GM21390 (cell line): ENCODE measurements around the gene VIPR2.

ENCODE experiments used
- ATAC-seq: cut with Tn5 transposase; IDR thresholded peaks from one replicate; pipeline ENCODE4 v1.9.1; 2021; ENCODE audit not compliant: unreplicated experiment

Gene VIPR2

DNA sequence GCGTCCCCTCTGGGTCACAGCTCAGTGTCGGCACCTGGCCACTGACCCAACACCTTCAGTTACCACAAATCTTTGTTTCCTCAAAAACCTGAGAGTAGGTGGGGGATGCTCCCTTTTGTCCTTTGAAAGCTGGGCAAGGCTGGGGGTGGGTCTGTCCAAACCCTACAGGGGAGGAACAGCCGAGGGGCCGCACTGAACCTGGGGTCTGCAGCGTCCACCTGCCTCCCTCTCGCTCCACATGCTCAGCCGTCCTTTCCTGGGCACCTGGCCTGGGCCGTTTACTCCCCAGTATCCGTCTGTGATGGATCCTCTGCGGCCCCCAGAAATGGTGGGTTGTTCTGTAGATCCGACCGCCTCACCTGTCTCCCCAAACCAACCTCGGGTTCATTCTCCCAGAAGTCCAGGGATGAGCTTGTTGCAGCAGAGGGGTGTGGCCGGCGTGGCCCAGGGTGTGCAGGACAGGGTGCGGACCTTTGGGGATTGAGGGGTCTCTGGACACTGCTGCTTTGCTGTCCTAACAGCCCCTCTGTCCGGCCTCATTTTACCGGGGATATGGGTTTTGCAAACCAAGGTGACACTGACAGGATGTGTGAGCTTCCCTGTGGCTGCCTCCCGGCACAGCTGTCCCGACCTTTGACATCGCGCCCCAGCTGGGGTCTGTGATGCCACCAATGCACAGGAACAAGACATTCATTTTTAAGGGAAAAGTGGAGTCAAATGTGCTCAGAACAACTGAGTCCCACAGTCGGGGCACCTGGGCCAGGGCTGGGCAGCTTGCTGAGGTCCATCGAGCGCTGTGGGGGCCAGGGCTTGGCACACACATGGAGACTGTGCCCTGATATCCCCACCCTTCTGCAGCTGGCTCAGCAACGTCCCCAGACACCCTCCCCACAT lies 115.9 kb downstream of the VIPR2 start:
- ATAC-seq: no peak

DNA sequence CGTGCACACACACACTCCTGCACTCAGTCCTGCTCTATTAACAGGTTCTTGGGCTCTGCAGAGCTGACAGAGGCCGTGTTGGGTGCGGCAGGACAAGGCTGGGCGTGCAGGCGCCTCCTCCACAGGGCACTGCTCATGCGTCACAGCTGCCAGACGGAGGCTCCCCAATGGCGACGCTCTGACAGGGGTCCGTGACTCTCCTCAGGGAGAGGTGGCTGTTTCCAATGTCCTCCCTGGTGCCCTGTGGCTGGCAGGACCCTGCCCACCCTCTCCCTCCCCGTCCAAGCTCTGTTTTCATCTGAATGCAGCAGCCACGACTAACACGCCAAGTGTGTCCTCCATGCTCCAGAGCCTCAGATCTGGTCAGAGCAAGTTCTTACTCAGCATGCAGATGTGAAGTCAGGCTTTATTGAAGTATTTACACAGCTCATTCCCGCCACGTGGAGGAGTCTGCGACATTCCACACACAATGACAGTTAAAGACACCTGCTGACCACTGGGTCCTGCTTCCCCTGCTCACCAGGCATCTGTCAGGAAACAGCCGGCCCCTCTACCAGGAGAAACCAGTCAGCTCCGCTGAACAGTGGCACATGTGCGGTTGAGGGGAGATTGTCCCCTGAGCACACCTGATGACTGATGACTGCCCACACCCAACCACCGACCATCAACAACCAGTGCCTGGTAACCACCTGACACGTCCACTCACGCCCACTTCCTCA lies 116.7 kb downstream of the VIPR2 start:
- ATAC-seq: no peak

DNA sequence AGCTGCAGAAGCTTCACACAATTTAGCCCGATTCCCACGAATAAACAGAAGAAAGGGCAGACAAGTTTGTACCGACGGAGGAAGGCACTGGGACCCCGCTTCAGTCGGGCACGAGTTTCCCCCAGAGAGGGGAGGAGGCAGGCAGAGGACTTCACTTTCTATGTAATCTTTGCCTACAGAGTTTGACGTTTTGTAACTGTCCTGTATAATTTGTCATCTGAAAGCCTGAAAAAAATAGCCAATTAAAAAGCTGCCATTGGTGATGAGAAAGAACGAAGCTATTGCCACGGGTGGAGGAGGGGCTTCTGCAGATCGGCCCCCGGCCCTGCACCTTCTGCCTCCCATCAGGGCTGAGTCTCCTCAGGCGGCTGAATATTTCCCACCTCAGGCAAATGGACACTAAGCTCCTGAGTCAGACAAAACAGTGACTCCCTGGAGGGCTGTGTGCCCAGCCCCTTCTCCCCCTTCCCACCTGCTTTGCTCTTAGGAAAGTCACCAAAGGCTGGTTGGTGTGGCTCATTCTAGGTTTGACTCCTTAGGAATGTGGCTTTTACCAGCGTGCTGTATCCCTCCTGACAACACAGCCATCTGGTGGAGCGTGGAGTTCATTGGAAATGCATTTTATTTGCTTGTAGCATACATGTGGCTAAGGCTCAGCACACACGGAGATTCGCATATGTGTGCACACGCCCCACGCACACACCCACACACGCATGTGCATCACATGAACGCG lies 117.4 kb downstream of the VIPR2 start:
- ATAC-seq: no peak

DNA sequence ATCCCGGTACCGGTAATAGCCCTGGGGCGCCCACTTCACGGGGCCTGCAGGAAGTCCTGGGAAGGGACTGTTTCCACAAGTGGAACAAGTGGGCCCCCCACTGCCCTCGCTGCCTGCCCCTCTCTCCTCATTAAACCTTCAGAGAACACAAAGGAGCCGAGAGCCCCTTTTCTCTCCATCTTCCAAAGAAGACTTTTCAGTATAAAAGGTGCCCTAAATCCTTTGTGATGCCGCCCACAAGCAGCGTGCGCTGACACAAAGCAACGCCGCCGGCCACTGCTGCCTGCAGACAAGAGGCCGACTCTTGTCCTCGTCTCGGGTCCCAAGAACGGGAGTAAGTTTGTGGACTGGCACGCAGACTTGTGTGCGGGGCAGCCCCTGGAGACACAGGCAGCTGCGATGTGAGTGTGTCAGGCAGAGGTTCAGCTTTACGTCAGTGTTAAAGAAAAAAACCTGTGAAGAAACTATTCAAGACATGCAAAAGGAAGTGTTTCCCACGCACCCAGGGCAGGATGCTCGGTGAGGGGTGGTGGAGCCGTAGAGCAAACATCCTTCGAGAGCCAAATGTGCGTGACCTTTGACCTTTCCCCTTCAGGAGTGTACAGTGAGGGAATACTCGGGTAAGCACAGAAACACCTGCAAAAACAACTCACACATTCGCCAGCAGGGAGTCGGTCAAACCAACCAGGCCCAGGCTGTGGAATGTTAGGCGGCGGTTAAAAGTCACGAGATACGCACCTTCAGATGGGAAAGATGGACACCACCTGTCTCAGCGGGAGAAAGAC lies 118.2 kb downstream of the VIPR2 start:
- ATAC-seq: no peak

DNA sequence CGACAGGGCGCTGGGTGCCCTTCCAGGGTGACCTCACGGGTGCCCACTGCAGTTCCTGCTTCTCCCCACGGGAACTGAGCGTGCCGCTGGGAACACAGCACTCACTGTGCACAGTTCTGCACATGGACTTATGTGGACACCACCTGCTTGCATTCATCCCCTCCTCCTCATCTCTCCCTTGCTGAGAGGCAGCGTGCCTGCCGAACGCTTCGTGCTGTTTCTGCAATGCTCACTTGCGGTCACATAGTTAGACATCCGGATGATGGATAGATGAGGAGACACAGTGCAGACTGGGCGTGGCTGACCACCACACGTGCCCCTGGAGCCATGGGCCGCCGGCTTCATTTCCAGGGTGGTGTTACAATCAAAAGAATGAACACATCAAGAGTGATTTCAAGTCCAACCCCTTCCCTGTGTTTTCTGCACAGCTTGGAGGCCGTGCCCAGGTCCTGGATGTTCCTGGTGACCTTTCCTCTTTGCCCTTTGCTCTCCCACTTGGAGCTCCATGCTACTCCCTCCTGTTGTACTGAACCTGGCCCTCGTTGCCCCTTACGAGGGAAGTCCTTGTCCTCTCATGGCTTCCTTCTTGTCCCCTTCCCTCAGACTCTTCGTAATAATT lies 119.4 kb downstream of the VIPR2 start:
- ATAC-seq: no peak

DNA sequence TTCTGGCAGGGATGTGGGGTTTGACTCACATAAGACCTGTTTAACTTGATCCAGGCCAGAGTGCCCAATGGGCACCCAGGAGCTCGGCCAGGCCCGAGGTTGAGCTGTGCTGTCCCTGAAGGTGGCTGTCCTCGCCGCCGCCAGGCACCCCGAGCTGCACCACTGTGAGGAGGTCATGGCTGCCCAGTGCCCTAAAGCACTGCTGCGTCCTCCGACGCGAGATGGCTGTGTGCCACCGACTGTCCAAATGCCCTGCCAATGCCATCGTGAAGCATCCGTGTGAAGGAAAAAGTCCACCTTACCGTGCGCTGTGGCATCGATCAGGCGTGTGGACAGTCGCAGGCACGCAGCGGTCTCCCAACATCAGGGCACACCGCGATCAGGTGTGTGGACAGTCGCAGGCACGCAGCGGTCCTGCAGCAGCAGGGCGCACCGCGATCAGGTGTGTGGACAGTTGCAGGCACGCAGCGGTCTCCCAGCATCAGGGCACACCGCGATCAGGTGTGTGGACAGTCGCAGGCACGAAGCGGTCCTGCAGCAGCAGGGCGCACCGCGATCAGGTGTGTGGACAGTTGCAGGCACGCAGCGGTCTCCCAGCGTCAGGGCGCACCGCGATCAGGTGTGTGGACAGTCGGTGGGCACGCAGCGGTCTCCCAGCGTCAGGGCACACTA lies 120.3 kb downstream of the VIPR2 start:
- ATAC-seq: no peak

DNA sequence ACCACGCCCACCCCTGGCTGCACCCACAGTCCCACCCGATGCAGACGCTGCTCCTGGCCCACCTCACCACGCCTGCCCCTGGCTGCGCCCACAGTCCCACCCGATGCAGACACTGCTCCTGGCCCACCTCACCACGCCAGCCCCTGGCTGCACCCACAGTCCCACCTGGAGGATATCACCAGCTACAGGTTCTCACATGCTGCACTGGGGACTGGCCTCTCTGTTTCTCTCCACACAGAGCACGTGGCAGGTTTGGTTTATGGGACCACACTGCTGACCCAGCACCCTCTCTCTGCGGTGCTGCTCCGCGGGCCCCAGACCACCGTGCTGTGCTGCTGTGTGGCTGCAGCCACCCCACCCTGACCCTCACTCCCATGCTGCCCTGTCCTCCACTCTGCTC lies 120.9 kb downstream of the VIPR2 start:
- no peak for ATAC-seq

DNA sequence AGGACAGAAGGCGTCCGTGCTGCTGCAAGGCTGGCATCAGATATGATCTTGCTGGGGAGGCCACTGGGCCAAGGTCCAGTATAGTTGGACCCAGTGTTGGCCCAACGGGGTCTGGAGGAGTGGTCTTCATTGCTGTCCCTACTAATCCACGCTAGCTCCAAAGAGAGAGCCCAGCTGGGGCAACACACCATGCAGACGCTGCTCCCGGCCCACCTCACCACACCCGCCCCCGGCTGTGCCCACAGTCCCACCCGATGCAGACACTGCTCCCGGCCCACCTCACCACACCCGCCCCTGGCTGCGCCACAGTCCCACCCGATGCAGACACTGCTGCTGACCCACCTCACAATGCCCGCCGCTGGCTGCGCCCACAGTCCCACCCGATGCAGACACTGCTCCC lies 121.5 kb downstream of the VIPR2 start:
- no peak for ATAC-seq

DNA sequence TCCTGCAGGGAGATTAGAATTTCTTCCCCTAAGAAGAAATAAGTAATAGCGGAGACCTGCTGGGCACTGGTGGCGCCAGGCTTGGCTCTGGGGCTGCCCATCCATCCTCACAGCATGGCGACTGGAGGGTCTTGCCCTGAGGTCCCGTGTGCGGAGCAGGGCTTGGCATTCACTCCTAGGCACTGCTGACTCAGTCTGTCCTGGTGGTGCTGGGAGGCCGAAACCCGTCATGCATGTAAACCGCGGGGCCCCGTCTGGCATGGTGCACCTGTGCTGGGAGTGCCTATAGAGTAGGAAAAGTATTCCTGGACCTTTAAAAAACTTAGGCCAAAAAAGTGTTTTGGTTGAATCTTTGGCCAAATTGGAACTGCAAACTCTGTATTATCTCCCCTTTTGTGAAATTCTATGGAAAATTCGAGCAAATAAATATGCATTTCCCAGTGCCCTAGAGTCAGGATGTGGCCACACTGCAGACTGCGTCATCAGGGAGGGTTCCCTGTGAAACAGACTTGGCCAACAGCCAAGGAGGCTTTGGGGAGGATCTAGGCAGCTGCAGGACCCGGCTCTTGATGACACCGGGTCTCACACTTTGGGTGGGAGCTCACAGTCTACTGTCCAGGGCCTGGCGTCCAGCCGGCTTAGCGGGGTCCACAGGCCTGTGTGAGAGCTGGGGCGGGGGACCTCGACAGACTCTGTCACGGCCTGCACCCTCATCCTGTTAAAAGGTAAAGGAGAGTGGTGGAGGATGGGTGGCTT lies 122.3 kb downstream of the VIPR2 start:
- ATAC-seq: no peak

DNA sequence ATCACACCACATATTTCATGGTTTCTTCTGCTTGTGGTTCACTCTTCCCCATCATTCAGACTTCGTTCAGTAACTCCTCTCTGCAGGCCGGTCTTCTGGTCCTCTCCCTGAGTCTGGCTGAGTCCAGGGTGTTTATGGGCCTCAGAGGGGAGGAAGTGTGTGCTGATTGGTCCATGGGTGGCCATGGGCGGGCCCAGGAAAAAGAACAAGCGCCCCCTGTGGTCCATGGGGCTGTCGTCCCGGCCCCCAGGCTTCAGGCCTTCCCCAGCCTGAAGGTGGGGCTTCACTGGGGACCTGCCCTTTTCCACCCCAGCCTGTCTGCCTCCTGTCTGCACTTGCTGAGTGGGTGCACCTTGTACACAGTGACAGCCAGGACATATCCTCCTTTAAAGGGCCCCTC lies 123.7 kb downstream of the VIPR2 start:
- ATAC-seq: no peak

DNA sequence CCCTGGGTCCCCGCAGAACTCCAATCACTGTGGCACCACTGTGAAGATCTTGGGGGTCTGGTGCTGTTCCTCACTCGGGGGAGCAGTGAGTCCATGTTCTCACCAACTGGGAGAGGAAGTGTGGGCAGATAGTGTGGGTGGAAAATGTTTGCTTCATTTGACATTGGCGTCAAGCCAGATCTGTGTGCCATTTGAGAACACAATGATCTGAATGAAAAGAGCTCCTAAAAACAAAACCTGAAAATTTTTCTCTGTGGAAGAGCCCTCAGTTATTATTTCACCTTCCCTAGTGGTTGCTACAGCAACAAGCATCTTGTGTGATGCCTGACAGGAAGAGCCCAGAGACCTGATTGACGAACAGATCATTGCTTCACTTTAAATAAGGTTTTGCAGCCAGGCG lies 125.6 kb downstream of the VIPR2 start:
- ATAC-seq: no peak

DNA sequence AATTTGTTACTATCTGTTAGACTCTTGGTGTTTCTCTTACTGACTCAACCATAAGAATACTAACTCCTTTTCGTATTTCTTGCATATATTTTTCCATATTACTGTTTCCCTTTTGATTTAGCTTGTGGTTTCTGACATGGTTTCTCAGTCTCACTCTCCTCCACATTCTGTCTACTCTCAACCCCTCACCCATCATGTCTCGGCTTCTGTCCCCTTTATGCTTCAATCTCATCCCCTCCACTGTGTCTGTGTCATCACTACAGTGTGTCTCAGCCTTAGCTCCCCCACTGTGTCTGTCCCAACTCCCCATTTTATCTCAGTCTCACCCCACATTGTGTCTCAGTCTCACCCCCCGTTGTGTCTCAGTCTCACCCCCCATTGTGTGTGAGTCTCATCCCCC lies 126.9 kb downstream of the VIPR2 start:
- ATAC-seq: no peak

DNA sequence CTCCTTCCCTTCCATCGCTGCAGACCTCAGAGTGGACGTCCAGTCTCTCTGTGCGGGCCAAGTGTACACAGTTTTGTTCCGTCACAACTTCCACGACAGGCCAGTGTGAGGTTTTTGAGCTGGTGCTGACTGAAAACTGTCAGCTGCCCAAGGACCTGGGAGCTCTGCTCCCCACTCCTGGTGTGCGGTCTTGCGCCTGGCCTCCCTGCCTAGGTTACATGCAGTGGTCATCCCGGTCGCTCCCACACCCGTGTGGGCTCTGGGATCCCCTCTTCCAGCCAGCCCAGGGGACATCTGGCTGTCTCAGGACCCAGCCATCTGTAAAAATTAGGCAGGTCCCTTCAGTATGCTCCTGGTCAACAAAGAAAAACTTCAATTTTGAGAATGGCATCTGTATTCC lies 127.5 kb downstream of the VIPR2 start:
- ATAC-seq: no peak

DNA sequence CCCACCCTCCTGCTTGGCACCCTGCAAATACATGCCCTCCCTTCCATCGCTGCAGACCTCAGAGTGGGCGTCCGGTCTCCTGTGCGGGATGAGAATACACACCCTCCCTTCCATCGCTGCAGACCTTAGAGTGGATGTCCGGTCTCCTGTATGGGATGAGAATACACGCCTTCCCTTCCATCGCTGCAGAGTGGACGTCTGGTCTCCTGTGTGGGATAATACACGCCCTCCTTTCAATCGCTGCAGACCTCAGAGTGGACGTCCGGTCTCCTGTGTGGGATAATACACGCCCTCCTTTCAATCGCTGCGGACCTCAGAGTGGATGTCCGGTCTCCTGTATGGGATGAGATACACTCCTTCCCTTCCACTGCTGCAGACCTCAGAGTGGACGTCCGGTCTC lies 128.1 kb downstream of the VIPR2 start:
- ATAC-seq: no peak

DNA sequence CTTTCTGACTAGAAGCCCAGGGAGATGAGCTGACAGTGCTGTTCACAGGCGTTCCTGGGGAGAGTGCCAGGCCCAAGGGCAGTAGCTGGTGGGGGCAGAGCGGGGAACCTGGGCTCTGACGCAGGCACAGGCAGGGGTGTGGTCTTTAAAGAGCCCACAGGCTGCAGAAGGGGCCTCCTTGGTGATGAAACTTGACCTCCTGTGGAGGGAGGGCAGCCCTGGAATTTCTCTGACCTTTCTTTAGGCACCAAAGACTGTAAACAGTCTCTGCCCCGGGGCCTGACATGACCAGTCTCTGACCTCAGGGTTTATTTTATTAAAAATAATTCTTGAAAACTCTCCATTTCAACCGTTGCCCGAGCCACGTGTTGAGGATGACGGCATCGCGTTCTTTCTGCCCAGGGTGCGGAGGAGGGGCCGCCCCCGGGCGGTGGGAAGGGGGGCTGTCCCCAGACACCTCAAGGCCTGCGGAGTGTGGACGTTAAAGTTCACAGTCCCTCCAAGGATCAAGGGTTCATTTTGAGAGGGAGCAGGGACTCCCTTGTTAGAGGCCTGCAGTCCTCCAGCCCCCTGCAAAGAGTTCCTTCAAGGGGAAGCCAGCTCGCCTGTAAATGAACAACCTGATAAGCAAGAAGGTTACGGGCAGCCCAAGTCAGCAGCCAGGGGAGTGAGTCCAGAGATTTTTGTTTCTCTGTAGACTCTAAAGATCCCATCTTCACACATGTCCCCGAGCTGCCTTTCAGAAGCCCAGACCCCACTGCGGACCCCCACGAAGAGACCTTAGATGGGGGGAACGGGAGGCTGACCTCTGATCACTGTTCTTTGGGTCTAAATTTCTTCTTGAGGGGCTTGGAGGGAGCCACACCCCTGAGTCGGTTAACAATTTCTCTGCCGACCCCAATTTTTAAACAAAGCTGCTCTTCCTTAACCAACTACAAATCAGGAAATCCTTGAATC lies 128.9 kb downstream of the VIPR2 start:
- ATAC-seq: no peak

DNA sequence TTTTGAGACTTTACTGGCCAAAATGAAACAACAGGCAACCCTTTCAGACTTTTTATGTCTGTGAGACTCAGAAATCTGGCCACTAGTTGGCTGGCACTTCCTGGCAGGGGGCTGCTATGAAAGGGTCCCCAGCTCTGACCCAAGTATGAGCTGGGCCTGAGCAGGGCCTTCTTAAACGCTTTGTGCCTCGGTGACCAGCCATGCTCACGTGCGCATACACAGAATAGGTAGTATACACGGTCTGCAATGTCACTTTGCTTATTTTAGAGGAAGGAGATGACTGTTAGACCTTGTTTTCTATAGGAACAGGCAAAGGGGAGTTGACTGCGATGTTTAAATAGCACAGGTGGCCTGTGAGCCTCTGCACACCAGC lies 129.6 kb downstream of the VIPR2 start:
- ATAC-seq: no peak

DNA sequence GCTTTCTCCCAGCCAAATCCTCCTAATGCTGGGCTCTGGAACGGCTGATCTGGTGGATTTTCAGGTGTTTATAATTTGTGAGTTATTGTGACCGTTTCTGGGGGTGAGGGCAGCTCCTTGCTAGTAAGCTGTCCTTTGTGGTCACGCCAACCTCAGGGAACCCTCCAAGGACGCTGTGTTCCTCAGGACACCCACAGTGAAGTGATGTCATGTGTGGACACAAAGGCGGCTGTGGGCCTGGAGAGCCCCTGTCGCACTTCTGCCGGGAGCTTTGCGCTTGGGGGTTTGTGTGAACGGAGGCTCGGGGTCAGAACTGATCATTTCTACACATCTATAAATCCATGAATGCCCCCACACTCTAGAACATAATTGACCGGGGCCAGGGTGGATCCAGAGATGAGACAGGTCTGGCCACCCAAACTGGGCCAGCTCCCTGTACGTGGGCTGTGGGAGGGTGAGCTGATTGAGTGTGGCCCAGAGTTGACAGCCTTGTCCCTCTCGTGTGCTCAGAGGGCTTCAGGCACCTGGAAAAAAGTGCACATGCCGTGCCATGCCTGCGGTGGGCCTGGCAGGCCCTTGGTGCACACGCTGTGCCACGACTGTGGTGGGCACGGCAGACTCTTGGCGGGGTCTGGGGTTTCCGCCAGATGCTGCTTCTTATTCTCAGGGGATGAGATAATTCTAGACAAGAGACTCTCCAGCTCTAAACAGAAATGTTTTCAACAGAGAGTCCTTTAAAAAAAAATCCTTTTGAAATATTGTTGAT lies 130.2 kb downstream of the VIPR2 start:
- no peak for ATAC-seq
